HG02840 (cell line): Measurements from ENCODE around the gene MICAL1.

Source experiments
- ATAC-seq: cut with Tn5 transposase; IDR thresholded peaks from one replicate; pipeline ENCODE4 v1.9.1; 2021; ENCODE audit warnings: mild to moderate bottlenecking, moderate library complexity, moderate number of reproducible peaks; ENCODE audit not compliant: unreplicated experiment, low FRiP score

MICAL1 gene

GRCh38 chr6:109442393-109442924, 13.1 kb downstream of the MICAL1 start:
- no peak for ATAC-seq

- ATAC-seq = peak; percentile 13
Measured at GRCh38 chr6:109441069-109441816, 14.3 kb downstream of the MICAL1 start.

- ATAC-seq = peak; percentile 80
Measured at GRCh38 chr6:109440331-109441068, 15.1 kb downstream of the MICAL1 start, which contains the start of the genes PPIL6 and SMPD2. Gene PPIL6, minus strand, starts transcription at chr6:109440628. Its CDS starts 38 bp downstream, at chr6:109440590. Gene SMPD2, plus strand, starts transcription at chr6:109440724. Its CDS starts 398 bp downstream, at chr6:109441122.

GRCh38 chr6:109436041-109436440, 19.5 kb downstream of the MICAL1 start:
- ATAC-seq = no peak

GRCh38 chr6:109434456-109434855, 21.1 kb downstream of the MICAL1 start:
- ATAC-seq = no peak

GRCh38 chr6:109429496-109429895, 26.1 kb downstream of the MICAL1 start:
- no peak for ATAC-seq

- no peak for ATAC-seq
Measured at GRCh38 chr6:109428889-109429477, 26.6 kb downstream of the MICAL1 start.

- ATAC-seq = no peak
Measured at GRCh38 chr6:109424946-109425345, 30.6 kb downstream of the MICAL1 start.

GRCh38 chr6:109421184-109421583, 34.4 kb downstream of the MICAL1 start:
- ATAC-seq = no peak

- ATAC-seq = no peak
Measured at GRCh38 chr6:109420751-109421150, 34.8 kb downstream of the MICAL1 start.

- no peak for ATAC-seq
Measured at GRCh38 chr6:109417646-109418045, 37.9 kb downstream of the MICAL1 start.

GRCh38 chr6:109411034-109411433, 44.5 kb downstream of the MICAL1 start:
- ATAC-seq = no peak

GRCh38 chr6:109406196-109406595, 49.4 kb downstream of the MICAL1 start:
- no peak for ATAC-seq

- ATAC-seq = no peak
Measured at GRCh38 chr6:109397020-109397419, 58.6 kb downstream of the MICAL1 start.

- ATAC-seq = no peak
Measured at GRCh38 chr6:109396046-109396718, 59.4 kb downstream of the MICAL1 start.
